DMS79 treated with DMSO at 0.1 percent for 48 hours (cell line): ENCODE results near the gene DAPK1.
"Not testable (repeated sequence)": the region's sequence is repeated elsewhere in the genome, so short reads cannot be mapped to it uniquely, and the experiment has no call there.

ENCODE experiments used
- DNase-seq: peaks from one replicate; lab custom pipeline; 2025; lab: John Stamatoyannopoulos, UW

The DAPK1 gene

GRCh38 chr9:87742813-87743428 is 245.3 kb downstream of the DAPK1 start:
- no peak for DNase-seq

GRCh38 chr9:87744247-87744646 is 246.6 kb downstream of the DAPK1 start:
- not testable (repeated sequence) for DNase-seq

GRCh38 chr9:87746186-87746585 is 248.5 kb downstream of the DAPK1 start:
- no peak for DNase-seq

GRCh38 chr9:87748881-87749280 is 251.2 kb downstream of the DAPK1 start:
- DNase-seq, result no peak

- DNase-seq, result no peak
Measured at GRCh38 chr9:87749335-87750035, 251.8 kb downstream of the DAPK1 start.

- no peak for DNase-seq
Measured at GRCh38 chr9:87750726-87751125, 253.1 kb downstream of the DAPK1 start.

GRCh38 chr9:87751423-87751822 is 253.8 kb downstream of the DAPK1 start:
- no peak for DNase-seq

GRCh38 chr9:87751868-87752267 is 254.2 kb downstream of the DAPK1 start:
- no peak for DNase-seq

GRCh38 chr9:87753313-87753712 is 255.6 kb downstream of the DAPK1 start:
- DNase-seq, result no peak
